GM18507 (cell line): Measurements from ENCODE around the gene BICDL1.
"Not testable (repeated sequence)": the region's sequence is repeated elsewhere in the genome, so short reads cannot be mapped to it uniquely, and the experiment has no call there.

Experiments used
- DNase-seq: peaks from one replicate; pipeline ENCODE4 v3.0.0; 2011; ENCODE audit warnings: low read depth; ENCODE audit not compliant: insufficient read length; ENCODE audit errors: extremely low spot score
- FAIRE-seq: peaks from 2 replicates; lab custom pipeline; 2011; peaks lifted over from hg19 to GRCh38; lab: Jason Lieb, UNC

BICDL1 gene

DNA sequence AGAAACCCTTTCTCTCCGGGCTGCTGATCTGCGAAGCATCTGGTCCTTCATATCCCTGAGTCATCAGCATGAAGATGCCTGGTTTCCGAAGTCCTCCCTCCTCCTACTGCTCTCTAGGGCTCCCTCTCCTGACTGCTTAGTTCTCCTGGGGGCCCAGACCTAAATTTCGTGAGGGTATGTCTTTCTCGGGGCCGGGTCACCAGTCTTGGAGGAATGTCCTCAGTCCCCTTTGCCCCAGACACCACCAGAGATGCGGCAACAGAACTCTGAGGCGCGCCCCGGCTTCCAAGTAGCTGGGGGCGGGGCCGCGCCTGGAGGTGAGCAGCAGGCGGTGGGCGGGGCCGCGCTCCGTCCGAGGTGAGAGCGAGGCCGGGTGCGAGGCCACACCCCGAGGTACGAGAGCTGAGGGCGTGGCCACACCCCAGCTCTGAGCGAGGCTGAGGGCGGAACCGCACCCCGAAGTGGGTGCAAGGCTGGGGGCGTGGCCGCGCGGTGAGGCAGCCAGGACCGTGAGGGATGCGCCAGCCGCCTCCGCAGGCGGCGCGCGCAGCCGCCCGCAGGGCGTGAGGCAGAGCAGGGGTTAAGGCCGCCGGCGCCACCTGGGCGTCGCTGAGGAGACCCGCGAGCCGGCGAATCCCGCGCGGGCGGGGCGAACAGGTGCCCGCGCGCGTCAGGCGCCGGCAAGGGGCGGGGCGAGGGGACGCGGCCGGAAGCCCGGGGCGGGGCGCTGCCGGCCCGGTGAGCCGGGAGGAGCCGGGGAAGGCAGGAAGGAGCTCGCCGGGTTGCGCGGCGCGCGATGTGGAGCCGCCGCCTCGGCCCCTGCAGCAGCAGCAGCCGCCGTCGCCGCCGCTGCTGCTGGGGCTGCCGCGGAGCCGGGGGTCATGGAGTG, at the start of gene BICDL1:
BICDL1 (plus strand) TSS at position 765 of the 889 bp plus-strand sequence. CDS start 633 bp downstream, outside the sequence.
- DNase-seq (peak; percentile 90), FAIRE-seq (peak; percentile 97)

DNA sequence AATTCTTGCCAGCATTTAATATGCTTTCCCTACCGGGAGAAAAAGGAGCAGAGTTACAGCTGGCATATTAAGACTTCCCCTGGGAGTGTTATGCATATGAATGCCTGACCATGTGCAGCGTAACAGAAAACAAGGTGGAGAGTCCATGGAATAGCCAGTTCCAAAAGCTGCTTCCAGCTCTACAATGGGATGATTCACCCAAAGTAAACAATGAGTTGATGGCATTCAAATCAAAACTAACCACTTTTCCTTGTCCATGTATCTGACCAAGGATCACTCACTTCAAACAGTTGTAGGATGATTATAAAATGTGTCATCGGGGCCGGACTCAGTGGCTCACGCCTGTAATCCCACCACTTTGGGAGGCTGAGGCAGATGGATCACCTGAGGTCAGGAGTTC, 48.1 kb upstream of the BICDL1 start:
- no peak for FAIRE-seq
- DNase-seq: no peak

DNA sequence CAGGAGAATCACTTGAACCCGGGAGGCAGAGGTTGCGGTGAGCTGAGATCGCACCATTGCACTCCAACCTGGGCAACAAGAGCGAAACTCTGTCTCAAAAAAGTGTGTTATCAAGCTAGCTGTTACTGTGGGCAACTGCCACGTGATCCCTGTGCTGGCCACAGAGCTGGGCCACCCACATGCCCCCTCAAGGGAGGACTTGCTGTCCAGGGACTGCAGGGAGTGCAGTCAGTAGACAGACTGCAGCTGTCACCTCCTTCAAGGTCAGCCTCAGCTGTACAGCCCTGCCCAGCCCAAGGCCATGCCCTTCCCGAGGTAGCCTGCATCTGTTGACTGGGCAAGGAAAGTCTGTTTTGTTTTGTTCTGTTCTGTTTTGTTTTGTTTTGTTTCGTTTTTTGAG, 46.6 kb upstream of the BICDL1 start:
- no peak for DNase-seq
- FAIRE-seq: no peak

DNA sequence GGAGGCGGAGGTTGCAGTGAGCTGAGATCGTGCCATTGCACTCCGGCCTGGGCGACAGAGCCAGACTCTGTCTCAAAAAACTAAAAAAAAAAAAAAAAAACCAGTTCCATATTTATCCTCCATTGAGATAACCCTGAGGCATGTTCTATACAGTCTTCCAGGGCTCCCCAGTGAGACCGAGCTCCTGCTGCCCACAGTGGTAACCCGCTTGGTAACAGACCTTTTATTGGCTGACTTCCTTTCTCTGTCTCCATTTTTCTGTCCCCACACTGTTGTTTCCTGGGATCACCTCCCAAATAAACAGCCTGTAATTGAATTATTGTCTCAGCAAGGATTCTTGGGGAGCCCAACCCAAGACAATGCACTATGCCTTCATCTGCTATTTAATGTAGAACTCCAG, 42.8 kb upstream of the BICDL1 start:
- FAIRE-seq (no peak), DNase-seq (no peak)

GRCh38 chr12:119949145-119949544, 39.9 kb upstream of the BICDL1 start:
- FAIRE-seq (no peak), DNase-seq (no peak)

DNA sequence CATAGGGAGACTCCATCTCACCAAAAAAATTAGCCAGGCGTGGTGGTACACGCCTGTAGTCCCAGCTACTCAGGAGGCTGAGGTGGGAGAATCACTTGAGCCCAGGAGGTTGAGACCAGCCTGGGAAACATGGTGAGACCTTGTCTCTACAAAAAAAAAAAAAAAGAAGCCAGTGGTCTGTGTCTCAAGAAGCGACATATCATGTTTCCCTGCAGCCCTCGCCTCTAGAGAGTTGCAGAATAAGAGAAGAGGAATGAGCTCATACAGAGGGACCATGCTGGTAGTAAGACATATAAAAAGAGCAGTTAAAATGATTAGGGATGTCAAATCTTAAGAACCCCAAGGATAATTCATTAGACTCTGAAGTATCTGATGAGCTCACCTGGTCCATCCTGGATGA, 39.4 kb upstream of the BICDL1 start:
- FAIRE-seq (no peak), DNase-seq (no peak)

GRCh38 chr12:119956047-119956446, 33.0 kb upstream of the BICDL1 start:
- FAIRE-seq (no peak), DNase-seq (no peak)

GRCh38 chr12:119957135-119957534, 31.9 kb upstream of the BICDL1 start:
- FAIRE-seq (no peak), DNase-seq (no peak)

- FAIRE-seq (no peak), DNase-seq (no peak)
These were observed 29.6 kb upstream of the BICDL1 start for GRCh38 chr12:119959435-119959834.

GRCh38 chr12:119964123-119964522, 24.9 kb upstream of the BICDL1 start:
- FAIRE-seq (no peak), DNase-seq (no peak)

GRCh38 chr12:119964929-119965328, 24.1 kb upstream of the BICDL1 start:
- DNase-seq (no peak), FAIRE-seq (no peak)

DNA sequence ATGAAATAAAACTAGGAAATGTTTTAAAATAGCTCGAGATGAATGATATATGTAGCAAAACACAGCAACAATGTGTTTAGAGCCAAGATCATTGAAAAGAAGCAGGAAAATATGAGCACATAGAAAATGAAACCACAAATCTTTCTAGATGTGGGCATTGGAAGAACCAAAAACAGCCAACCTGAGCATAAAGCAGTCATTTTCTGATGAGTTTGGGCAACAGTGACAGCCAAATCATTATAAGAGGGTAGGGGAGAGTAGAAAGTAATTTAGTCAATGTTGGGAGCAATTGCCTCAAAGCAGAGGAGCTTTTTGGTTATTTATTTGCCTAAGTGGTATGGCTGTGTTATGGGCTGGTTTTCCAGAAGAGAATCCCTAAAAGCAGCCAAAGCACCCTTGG, 8.8 kb upstream of the BICDL1 start:
- FAIRE-seq (no peak), DNase-seq (no peak)

DNA sequence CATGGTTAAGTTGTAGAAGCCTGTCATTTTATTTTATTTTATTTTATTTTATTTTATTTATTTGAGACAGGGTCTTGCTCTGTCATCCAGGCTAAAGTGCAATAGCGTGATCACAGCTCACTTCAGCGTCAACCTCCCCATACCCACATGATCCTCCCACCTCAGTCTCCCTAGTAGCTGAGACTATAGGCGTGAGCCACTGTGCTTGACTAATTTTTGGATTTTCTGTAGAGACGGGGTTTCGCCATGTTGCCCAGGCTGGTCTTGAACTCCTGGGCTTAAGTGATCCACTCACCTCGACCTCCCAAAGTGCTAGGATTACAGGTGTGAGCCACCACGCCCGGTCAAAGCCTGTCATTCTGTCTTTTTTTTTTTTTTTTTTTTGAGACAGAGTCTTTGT, 8.3 kb upstream of the BICDL1 start:
- DNase-seq, FAIRE-seq: not testable (repeated sequence)

DNA sequence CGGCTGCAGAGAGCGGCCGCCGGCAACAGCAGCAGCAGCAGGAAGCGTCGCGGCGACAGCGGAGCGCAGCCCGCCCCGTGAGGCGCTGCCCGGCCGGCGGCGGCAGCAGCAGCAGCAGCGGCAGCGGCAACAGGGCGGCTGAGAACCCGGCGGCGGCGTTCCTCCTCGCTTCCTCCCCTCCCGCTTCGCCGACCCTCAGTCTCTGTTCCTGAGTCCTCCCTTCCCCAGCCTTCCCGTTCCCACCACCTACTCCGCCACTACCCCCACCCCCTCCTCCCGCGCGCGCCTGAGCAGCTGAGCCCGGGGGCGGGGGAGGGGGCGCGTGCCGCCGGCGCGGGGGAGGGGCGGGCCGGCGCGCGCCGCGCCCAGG, 310 bp downstream of the BICDL1 start:
- no peak for DNase-seq
- no peak for FAIRE-seq

DNA sequence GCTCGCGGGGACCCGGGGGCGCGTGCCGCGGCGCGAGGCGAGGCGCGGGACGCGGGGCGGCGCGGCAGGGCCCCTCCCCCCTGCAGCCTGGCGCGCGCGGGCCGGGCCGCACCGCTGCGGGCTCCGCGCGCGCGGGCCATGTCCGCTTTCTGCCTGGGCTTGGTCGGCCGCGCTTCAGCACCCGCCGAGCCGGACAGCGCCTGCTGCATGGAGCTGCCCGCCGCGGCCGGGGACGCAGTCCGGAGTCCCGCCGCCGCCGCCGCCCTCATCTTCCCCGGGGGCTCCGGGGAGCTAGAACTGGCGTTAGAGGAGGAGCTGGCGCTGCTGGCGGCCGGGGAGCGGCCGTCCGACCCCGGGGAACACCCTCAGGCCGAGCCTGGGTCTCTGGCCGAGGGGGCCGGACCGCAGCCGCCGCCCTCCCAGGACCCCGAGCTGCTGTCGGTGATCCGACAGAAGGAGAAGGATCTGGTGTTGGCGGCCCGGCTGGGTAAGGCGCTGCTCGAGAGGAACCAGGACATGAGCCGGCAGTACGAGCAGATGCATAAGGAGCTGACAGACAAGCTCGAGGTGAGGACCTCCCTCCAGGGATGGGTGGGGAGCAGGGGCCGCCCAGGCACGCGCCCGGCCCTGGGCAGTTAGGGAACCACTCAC, 820 bp downstream of the BICDL1 start:
- DNase-seq (peak; percentile 33), FAIRE-seq (no peak)

- DNase-seq (no peak), FAIRE-seq (peak; percentile 60)
These were observed 1.4 kb downstream of the BICDL1 start for GRCh38 chr12:119990382-119990874.

- FAIRE-seq: no peak
- DNase-seq: no peak
These were observed 3.2 kb downstream of the BICDL1 start for GRCh38 chr12:119992129-119992705.

DNA sequence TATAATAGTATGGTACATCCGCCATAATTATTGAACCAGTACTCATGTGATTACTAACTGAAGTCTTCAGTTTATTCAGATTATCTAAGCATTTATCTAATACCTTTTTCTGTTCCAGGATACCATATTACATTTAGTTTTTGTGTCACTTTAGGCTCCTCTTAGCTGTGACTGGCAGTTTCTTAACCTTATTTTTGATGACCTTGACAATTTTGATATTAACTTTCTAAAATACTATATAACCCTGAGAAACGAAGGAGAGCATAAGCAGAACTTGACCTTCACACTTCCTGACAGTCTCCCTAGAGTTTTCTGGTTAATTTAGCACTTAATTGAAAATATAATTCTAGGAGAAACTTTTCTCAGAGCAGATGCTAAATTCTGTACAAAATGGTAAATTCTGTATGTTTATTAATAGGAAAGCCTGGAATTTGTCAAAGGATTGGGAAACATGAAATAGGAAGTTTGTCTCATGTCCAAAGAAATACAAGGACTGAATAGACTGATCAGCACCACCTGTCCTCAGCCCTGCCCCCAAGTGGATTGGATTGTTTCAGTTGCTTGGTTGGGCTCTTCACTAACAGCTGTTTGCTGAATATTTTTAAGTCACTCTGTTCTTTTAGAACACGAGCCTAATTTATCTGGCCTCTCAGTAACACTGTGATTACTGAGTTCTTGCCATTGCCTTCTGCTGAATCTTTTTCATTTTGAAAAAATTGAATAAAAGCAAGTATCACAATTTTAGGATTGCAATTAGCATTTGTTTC, 6.0 kb downstream of the BICDL1 start:
- DNase-seq: no peak
- FAIRE-seq: no peak

- DNase-seq (no peak), FAIRE-seq (no peak)
These were observed 7.4 kb downstream of the BICDL1 start for GRCh38 chr12:119996417-119996816.
